ENCODE measurements around the gene INPP5E.

DNA sequence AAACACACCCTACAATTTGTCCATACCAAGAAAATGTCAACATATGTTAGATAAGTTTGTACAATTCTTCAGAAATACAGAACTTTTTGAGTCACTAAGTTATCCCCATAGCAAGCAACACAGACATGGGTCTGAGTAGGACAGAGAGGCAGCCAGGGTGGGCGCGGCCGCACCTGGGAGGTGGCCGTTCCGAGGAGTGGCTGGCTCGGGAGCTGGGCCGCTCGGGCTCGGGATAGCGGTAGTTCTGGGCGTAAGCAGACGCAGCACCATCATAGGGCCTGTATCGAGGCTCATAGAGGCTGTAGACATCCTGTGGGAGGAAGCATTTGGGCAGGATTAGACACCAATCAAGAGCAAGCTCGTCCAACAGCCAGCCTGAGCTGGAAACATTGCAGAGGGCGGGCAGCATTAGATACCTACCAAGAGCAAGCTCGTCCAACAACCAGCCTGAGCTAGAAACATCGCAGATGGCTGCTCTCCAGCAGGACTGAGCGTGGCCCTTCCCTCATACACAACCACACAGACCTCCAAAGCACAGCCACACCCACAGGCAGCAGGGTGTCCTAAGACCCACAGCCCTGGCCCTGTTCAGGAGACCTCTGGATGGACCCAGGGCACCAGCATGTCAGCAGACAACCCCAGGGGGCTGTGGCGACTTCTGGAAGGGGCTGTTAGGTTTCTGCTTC is 32.3 kb upstream of the INPP5E start:
- no peak for TF ChIP-seq CTCF (IDR thresholded peaks at IDR 0.05)
- TF ChIP-seq POLR2A (IDR thresholded peaks at IDR 0.05): no peak

Data from vagina (tissue), 2 donors.